ENCODE results near the gene KRT73. TPM values are rescaled to one million over a fixed set of nuclear protein-coding genes. Genes with fewer than 3 reads are reported as not detected.

KRT73 gene
- total RNA-seq, 4 donors from 2014 or later: 0.40 to 1.2 TPM; not detected in 2

GRCh38 chr12:52622349-52622748 is 4.0 kb upstream of the KRT73 start:
- TF ChIP-seq POLR2A (IDR thresholded peaks at IDR 0.05): no peak
- TF ChIP-seq CTCF (IDR thresholded peaks at IDR 0.05): no peak
- Histone ChIP-seq H3K36me3 (no peaks in the 10 kb centered on the region), H3K9me3 (no peaks in the 10 kb centered on the region), H3K4me1 (no peaks in the 10 kb centered on the region), H3K27me3 (no peaks in the 10 kb centered on the region), H3K4me3 (no peak overlapping the region), H3K27ac (no peak overlapping the region)
- no peak for DNase-seq

- DNase-seq: no peak
- Histone ChIP-seq H3K36me3 (no peaks in the 10 kb centered on the region), H3K9me3 (no peaks in the 10 kb centered on the region), H3K4me1 (no peaks in the 10 kb centered on the region), H3K27ac (no peak overlapping the region), H3K27me3 (no peaks in the 10 kb centered on the region), H3K4me3 (no peak overlapping the region)
- TF ChIP-seq POLR2A (IDR thresholded peaks at IDR 0.05) (no peak), CTCF (IDR thresholded peaks at IDR 0.05) (no peak)
Measured at GRCh38 chr12:52618866-52619265, 507 bp upstream of the KRT73 start.

GRCh38 chr12:52617403-52617785 is 965 bp downstream of the KRT73 start:
- TF ChIP-seq POLR2A (IDR thresholded peaks at IDR 0.05) (no peak), CTCF (IDR thresholded peaks at IDR 0.05) (no peak)
- H3K4me1 ChIP-seq: no peaks in the 10 kb centered on the region

GRCh38 chr12:52616680-52617402 is 1.5 kb downstream of the KRT73 start:
- no peak overlapping the region for H3K27ac ChIP-seq
- H3K9me3 ChIP-seq: no peaks in the 10 kb centered on the region
- no peak overlapping the region for H3K4me3 ChIP-seq
- DNase-seq: no peak
- H3K36me3 ChIP-seq: no peaks in the 10 kb centered on the region
- no peaks in the 10 kb centered on the region for H3K27me3 ChIP-seq
- TF ChIP-seq CTCF (IDR thresholded peaks at IDR 0.05) (no peak), POLR2A (IDR thresholded peaks at IDR 0.05) (no peak)
- H3K4me1 ChIP-seq: no peaks in the 10 kb centered on the region

More at GRCh38 chr12:52617403-52617785, 965 bp downstream of the KRT73 start:
- Histone ChIP-seq H3K27me3 (no peaks in the 10 kb centered on the region), H3K27ac (no peak overlapping the region), H3K4me3 (no peak overlapping the region), H3K9me3 (no peaks in the 10 kb centered on the region), H3K36me3 (no peaks in the 10 kb centered on the region)
- no peak for DNase-seq

- Histone ChIP-seq H3K27ac (no peak overlapping the region), H3K4me1 (no peaks in the 10 kb centered on the region), H3K9me3 (no peaks in the 10 kb centered on the region), H3K36me3 (no peaks in the 10 kb centered on the region), H3K27me3 (no peaks in the 10 kb centered on the region), H3K4me3 (no peak overlapping the region)
- TF ChIP-seq POLR2A (IDR thresholded peaks at IDR 0.05) (no peak), CTCF (IDR thresholded peaks at IDR 0.05) (no peak)
- DNase-seq: no peak
Measured at GRCh38 chr12:52615912-52616311, 2.4 kb downstream of the KRT73 start.

Measured in Peyer's patch (tissue), 4 donors.